Activated CD4-positive, alpha-beta T cell treated with anti-CD3 and anti-CD28 coated beads, Interleukin-2, amount 10 ng/mL, durations not matched to agents 7 days and 5 days (primary cell): Measurements from ENCODE around the gene SNX6. TPM values are rescaled to one million over a fixed set of nuclear protein-coding genes. Genes with fewer than 3 reads are reported as not detected.
A peak's percentile ranks its signal among the peaks of the same experiment; 100 is the strongest.
"Not testable (repeated sequence)": the region's sequence is repeated elsewhere in the genome, so short reads cannot be mapped to it uniquely, and the experiment has no call there.

ENCODE experiments used
- CTCF ChIA-PET: fragments of 350-600 bp; sonication (Branson Sonifier 250); formaldehyde crosslinking; loops from one replicate; lab custom pipeline; 2021; ENCODE audit warnings: antibody characterized with exemption; lab: Charles Lee
- POLR2A ChIA-PET: fragments of 350-600 bp; sonication (Branson Sonifier 250); formaldehyde crosslinking; loops from one replicate; lab custom pipeline; 2021; ENCODE audit warnings: antibody characterized with exemption; lab: Charles Lee
- DNase-seq: peaks from one replicate; pipeline ENCODE4 v3.0.0-alpha.2; 2020
- H3K27ac Mint-ChIP-seq: one replicate; pipeline ENCODE4 v1.8.0; 2021; ENCODE audit warnings: mild to moderate bottlenecking, moderate library complexity, mixed read lengths
- H3K27me3 Mint-ChIP-seq: one replicate; pipeline ENCODE4 v1.8.0; 2021; ENCODE audit warnings: mixed read lengths
- H3K36me3 Mint-ChIP-seq: one replicate; pipeline ENCODE4 v1.8.0; 2021; ENCODE audit warnings: low read depth, mixed read lengths
- H3K4me1 Mint-ChIP-seq: one replicate; pipeline ENCODE4 v1.8.0; 2021; ENCODE audit warnings: mixed read lengths
- H3K4me3 Mint-ChIP-seq: one replicate; pipeline ENCODE4 v1.8.0; 2021; ENCODE audit warnings: mild to moderate bottlenecking, moderate library complexity, mixed read lengths
- H3K9me3 Mint-ChIP-seq: one replicate; pipeline ENCODE4 v1.8.0; 2021; ENCODE audit warnings: mixed read lengths
- total RNA-seq, 2 experiments: library from RNA; stranded (reverse); gene quantifications; one replicate each; pipeline ENCODE4 v1.2.3, GENCODE V29; 2021

Gene SNX6
- total RNA-seq, 2 experiments from 2014 or later, result 81.3 to 83.8 TPM

- DNase-seq, H3K36me3 Mint-ChIP-seq, H3K9me3 Mint-ChIP-seq, H3K27me3 Mint-ChIP-seq, H3K4me3 Mint-ChIP-seq, CTCF ChIA-PET, POLR2A ChIA-PET, H3K4me1 Mint-ChIP-seq, H3K27ac Mint-ChIP-seq: not testable (repeated sequence)
These were observed 23.1 kb upstream of the SNX6 start for GRCh38 chr14:34653073-34653472.

- DNase-seq, H3K4me1 Mint-ChIP-seq, H3K9me3 Mint-ChIP-seq, H3K36me3 Mint-ChIP-seq, H3K27ac Mint-ChIP-seq, POLR2A ChIA-PET, CTCF ChIA-PET, H3K4me3 Mint-ChIP-seq, H3K27me3 Mint-ChIP-seq: not testable (repeated sequence)
These were observed 22.4 kb upstream of the SNX6 start for GRCh38 chr14:34652348-34652747.

GRCh38 chr14:34650786-34651584 lies 21.0 kb upstream of the SNX6 start:
- DNase-seq, result no peak
- Mint-ChIP-seq H3K4me1 (peaks cover 4% of the 10 kb centered on the region), H3K27me3 (no peaks in the 10 kb centered on the region), H3K36me3 (no peaks in the 10 kb centered on the region), H3K27ac (no peak overlapping the region), H3K9me3 (no peaks in the 10 kb centered on the region), H3K4me3 (no peak overlapping the region)
- ChIA-PET CTCF (interaction anchor here (1.1 to 1.5 kb wide), 3 partner anchors 12 to 300 kb away, joined by 3 to 4 read pairs (median 3); no protein-coding TSS in a partner anchor), POLR2A (no interaction called here)

- H3K9me3 Mint-ChIP-seq, DNase-seq, H3K27ac Mint-ChIP-seq, H3K4me1 Mint-ChIP-seq, H3K36me3 Mint-ChIP-seq, H3K27me3 Mint-ChIP-seq, POLR2A ChIA-PET, H3K4me3 Mint-ChIP-seq: not testable (repeated sequence)
- CTCF ChIA-PET, result interaction anchor here (0.7 to 1.1 kb wide), 2 partner anchors 301 to 763 kb away, joined by 3 to 4 read pairs; no protein-coding TSS in a partner anchor
These were observed 20.1 kb upstream of the SNX6 start for GRCh38 chr14:34650006-34650405.

- ChIA-PET CTCF (interaction anchor here (1.1 kb wide), 1 partner anchor 19 kb away, joined by 5 read pairs; no protein-coding TSS in a partner anchor), POLR2A (no interaction called here)
- no peak for DNase-seq
- no peaks in the 10 kb centered on the region for H3K36me3 Mint-ChIP-seq
- H3K4me1 Mint-ChIP-seq, result peaks cover 7% of the 10 kb centered on the region
- H3K4me3 Mint-ChIP-seq, result no peak overlapping the region
- H3K27me3 Mint-ChIP-seq, result no peaks in the 10 kb centered on the region
- no peak overlapping the region for H3K27ac Mint-ChIP-seq
- H3K9me3 Mint-ChIP-seq, result no peaks in the 10 kb centered on the region
These were observed 19.4 kb upstream of the SNX6 start for GRCh38 chr14:34649344-34649743.

- H3K4me1 Mint-ChIP-seq, result peaks cover 7% of the 10 kb centered on the region
- H3K9me3 Mint-ChIP-seq, result no peaks in the 10 kb centered on the region
- POLR2A ChIA-PET, result no interaction called here
- no peak overlapping the region for H3K27ac Mint-ChIP-seq
- no peak for DNase-seq
- H3K4me3 Mint-ChIP-seq, result no peak overlapping the region
- no peaks in the 10 kb centered on the region for H3K36me3 Mint-ChIP-seq
- CTCF ChIA-PET, result interaction anchor here (0.6 kb wide), 2 partner anchors 33 to 192 kb away, joined by 4 read pairs; no protein-coding TSS in a partner anchor
- H3K27me3 Mint-ChIP-seq, result no peaks in the 10 kb centered on the region
These were observed 16.8 kb upstream of the SNX6 start for GRCh38 chr14:34646570-34647255.

- DNase-seq, result no peak
- CTCF ChIA-PET, result interaction anchor here (0.6 to 1.5 kb wide), 2 partner anchors 21 to 30 kb away, joined by 3 to 4 read pairs; no protein-coding TSS in a partner anchor
- no peak overlapping the region for H3K27ac Mint-ChIP-seq
- H3K4me3 Mint-ChIP-seq, result no peak overlapping the region
- H3K9me3 Mint-ChIP-seq, result no peaks in the 10 kb centered on the region
- peaks cover 5% of the 10 kb centered on the region for H3K4me1 Mint-ChIP-seq
- POLR2A ChIA-PET, result no interaction called here
- no peaks in the 10 kb centered on the region for H3K36me3 Mint-ChIP-seq
- H3K27me3 Mint-ChIP-seq, result no peaks in the 10 kb centered on the region
These were observed 13.4 kb upstream of the SNX6 start for GRCh38 chr14:34643361-34643760.

GRCh38 chr14:34642595-34642994 lies 12.6 kb upstream of the SNX6 start:
- Mint-ChIP-seq H3K9me3 (no peaks in the 10 kb centered on the region), H3K27me3 (no peaks in the 10 kb centered on the region), H3K27ac (no peak overlapping the region), H3K4me3 (no peak overlapping the region), H3K36me3 (no peaks in the 10 kb centered on the region), H3K4me1 (peaks cover 5% of the 10 kb centered on the region)
- ChIA-PET CTCF (interaction anchor here (0.6 to 1.5 kb wide), 3 partner anchors 20 to 38 kb away, joined by 3 to 4 read pairs (median 3); no protein-coding TSS in a partner anchor), POLR2A (no interaction called here)
- DNase-seq, result no peak

GRCh38 chr14:34640826-34641225 lies 10.9 kb upstream of the SNX6 start:
- H3K9me3 Mint-ChIP-seq, result no peaks in the 10 kb centered on the region
- H3K27me3 Mint-ChIP-seq, result no peaks in the 10 kb centered on the region
- CTCF ChIA-PET, result interaction anchor here (1.0 kb wide), 1 partner anchor 13 kb away, joined by 3 read pairs; no protein-coding TSS in a partner anchor
- POLR2A ChIA-PET, result no interaction called here
- H3K27ac Mint-ChIP-seq, result no peak overlapping the region
- no peaks in the 10 kb centered on the region for H3K36me3 Mint-ChIP-seq
- H3K4me3 Mint-ChIP-seq, result no peak overlapping the region
- peaks cover 1% of the 10 kb centered on the region for H3K4me1 Mint-ChIP-seq
- DNase-seq, result no peak

- H3K4me3 Mint-ChIP-seq, CTCF ChIA-PET, DNase-seq, H3K36me3 Mint-ChIP-seq, POLR2A ChIA-PET, H3K27ac Mint-ChIP-seq, H3K9me3 Mint-ChIP-seq: not testable (repeated sequence)
- Mint-ChIP-seq H3K27me3 (peaks cover 12% of the 10 kb centered on the region), H3K4me1 (peaks cover 10% of the 10 kb centered on the region)
These were observed 4.4 kb upstream of the SNX6 start for GRCh38 chr14:34634360-34634771.

GRCh38 chr14:34633742-34634141 lies 3.8 kb upstream of the SNX6 start:
- H3K4me1 Mint-ChIP-seq, result peaks cover 13% of the 10 kb centered on the region
- peaks cover 4% of the 10 kb centered on the region for H3K36me3 Mint-ChIP-seq
- H3K4me3 Mint-ChIP-seq, result no peak overlapping the region
- ChIA-PET POLR2A (no interaction called here), CTCF (no interaction called here)
- H3K27me3 Mint-ChIP-seq, result peaks cover 12% of the 10 kb centered on the region
- no peak overlapping the region for H3K27ac Mint-ChIP-seq
- H3K9me3 Mint-ChIP-seq, result no peaks in the 10 kb centered on the region
- DNase-seq, result no peak

GRCh38 chr14:34632411-34632978 lies 2.5 kb upstream of the SNX6 start:
- no peak overlapping the region for H3K4me3 Mint-ChIP-seq
- CTCF ChIA-PET, result interaction anchor here (0.6 to 1.2 kb wide), 2 partner anchors 26 to 348 kb away, joined by 4 to 6 read pairs; no protein-coding TSS in a partner anchor
- POLR2A ChIA-PET, result no interaction called here
- no peak for DNase-seq
- H3K9me3 Mint-ChIP-seq, result no peaks in the 10 kb centered on the region
- no peak overlapping the region for H3K27ac Mint-ChIP-seq
- peaks cover 7% of the 10 kb centered on the region for H3K36me3 Mint-ChIP-seq
- peaks cover 21% of the 10 kb centered on the region for H3K4me1 Mint-ChIP-seq
- peaks cover 12% of the 10 kb centered on the region for H3K27me3 Mint-ChIP-seq

- H3K27me3 Mint-ChIP-seq, result peaks cover 12% of the 10 kb centered on the region
- peaks cover 14% of the 10 kb centered on the region for H3K36me3 Mint-ChIP-seq
- H3K4me3 Mint-ChIP-seq, result peak overlapping the region; percentile 85
- POLR2A ChIA-PET, result no interaction called here
- CTCF ChIA-PET, result no interaction called here
- H3K4me1 Mint-ChIP-seq, result peaks cover 31% of the 10 kb centered on the region
- no peaks in the 10 kb centered on the region for H3K9me3 Mint-ChIP-seq
- H3K27ac Mint-ChIP-seq, result peak overlapping the region; percentile 86
- no peak for DNase-seq
These were observed 648 bp downstream of the SNX6 start for GRCh38 chr14:34629344-34629656.
